ENCODE measurements around the gene SERP1.
A peak's percentile ranks its signal among the peaks of the same experiment; 100 is the strongest.

Gene SERP1

GRCh38 chr3:150535204-150535603 is 11.1 kb downstream of the SERP1 start:
- DNase-seq: no peak
- Histone ChIP-seq H3K36me3 (no peaks in the 10 kb centered on the region), H3K4me1 (no peaks in the 10 kb centered on the region), H3K4me3 (ENCODE audit: low read depth, low read length) (no peak overlapping the region), H3K27me3 (no peaks in the 10 kb centered on the region), H3K9me3 (no peaks in the 10 kb centered on the region)
- no peak for TF ChIP-seq CTCF (IDR thresholded peaks at IDR 0.05; ENCODE audit: low read depth, low read length)

DNA sequence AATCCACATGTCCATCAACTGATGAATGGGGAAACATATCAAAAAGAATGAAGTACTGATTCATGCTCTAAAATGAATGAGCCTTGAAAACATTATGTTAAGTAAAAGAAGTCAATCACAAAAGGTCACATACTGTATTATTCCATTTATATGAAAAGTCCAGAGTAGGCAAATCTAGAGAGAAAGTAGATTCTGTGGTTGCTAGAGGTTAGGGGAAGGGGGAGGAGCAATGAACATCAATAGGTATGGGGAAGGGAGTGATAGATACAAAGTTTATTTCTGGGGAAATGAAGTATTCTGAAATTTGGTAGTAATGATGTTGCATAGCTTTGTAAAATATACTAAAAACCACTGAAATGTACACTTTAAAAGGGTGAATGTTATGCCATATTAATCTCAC is 14.5 kb downstream of the SERP1 start:
- Histone ChIP-seq H3K36me3 (no peaks in the 10 kb centered on the region), H3K4me1 (no peaks in the 10 kb centered on the region), H3K27me3 (no peaks in the 10 kb centered on the region), H3K9me3 (no peaks in the 10 kb centered on the region), H3K4me3 (ENCODE audit: low read depth, low read length) (no peak overlapping the region)
- DNase-seq: no peak
- TF ChIP-seq CTCF (IDR thresholded peaks at IDR 0.05; ENCODE audit: low read depth, low read length): no peak

DNA sequence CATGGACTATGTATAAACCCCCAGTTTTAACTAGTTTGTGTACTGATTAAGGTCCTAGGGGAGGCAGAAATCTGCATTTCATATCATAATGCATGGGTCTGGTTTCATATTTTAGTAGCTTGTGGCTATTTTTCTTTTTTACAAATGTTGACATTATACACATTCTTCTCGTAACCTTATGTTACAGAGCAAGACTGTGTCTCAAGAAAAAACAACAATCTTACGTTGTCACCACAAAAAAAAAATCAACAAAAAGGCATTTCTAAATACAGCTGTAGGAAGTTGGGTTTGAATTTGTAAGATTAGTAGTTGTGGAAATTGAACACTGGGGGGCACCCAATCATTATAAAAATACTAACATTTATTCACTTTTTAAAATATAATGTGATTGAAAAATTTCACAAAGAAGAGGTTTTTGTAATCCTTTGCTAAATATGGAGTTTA is 17.9 kb downstream of the SERP1 start:
- Histone ChIP-seq H3K27me3 (no peaks in the 10 kb centered on the region), H3K4me3 (ENCODE audit: low read depth, low read length) (no peak overlapping the region), H3K9me3 (no peaks in the 10 kb centered on the region), H3K36me3 (no peaks in the 10 kb centered on the region), H3K4me1 (no peaks in the 10 kb centered on the region)
- peak; percentile 34 for TF ChIP-seq CTCF (IDR thresholded peaks at IDR 0.05; ENCODE audit: low read depth, low read length)
- no peak for DNase-seq

DNA sequence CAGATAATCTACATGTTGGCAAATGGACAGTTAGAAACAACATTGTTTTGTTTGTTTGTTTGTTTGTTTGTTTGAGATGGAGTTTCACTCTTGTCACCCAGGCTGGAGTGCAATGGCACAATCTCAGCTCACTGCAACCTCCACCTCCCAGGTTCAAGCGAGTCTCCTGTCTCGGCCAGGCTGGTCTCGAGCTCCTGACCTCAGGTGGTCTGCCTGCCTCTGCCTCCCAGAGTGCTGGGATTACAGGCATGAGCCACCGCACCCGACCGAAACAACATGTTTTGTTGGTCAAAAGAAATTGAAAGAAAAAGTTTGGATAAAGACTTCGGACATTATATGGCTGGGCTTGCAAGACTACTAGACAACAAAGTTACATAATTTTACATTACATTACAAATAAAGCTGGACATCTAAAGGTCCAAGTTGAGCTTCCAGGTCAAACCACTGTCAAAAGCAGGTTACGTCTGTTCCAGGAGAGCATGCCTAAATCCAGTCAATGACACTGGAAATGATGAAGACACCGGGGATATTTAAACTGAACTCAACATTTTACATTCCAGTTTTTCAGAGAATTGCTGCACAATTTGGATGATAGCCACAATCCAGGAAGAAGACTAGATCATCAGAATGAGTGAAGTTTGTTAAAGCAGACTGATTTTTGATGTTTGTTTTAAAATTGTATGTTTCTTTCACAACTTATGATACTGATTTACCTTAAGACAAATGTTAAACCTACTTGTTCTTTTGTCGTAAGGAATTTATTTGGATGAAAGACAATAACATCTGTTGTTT is 18.6 kb downstream of the SERP1 start:
- Histone ChIP-seq H3K4me3 (ENCODE audit: low read depth, low read length) (no peak overlapping the region), H3K27me3 (no peaks in the 10 kb centered on the region), H3K36me3 (no peaks in the 10 kb centered on the region), H3K4me1 (no peaks in the 10 kb centered on the region), H3K9me3 (no peaks in the 10 kb centered on the region)
- no peak for DNase-seq
- TF ChIP-seq CTCF (IDR thresholded peaks at IDR 0.05; ENCODE audit: low read depth, low read length): no peak

DNA sequence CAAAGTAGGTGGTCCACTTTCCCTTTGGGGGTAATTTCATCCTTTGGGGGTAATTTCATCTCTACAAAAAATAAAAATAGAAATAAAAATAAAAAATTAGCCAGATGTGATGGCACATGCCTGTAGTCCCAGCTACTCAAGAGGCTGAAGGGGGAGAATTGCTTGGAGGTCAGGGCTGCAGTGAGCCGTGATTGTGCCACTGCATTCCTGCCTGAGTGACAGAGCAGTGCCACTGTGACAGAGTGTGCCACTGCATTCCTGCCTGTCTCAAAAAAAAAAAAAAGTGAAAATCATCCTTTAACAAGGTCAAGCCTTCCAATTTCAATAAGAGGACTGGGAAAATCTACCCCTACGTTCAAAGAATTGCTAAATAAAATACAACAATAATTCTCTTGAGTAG is 22.8 kb downstream of the SERP1 start:
- DNase-seq: no peak
- Histone ChIP-seq H3K36me3 (no peaks in the 10 kb centered on the region), H3K4me3 (ENCODE audit: low read depth, low read length) (no peak overlapping the region), H3K27me3 (no peaks in the 10 kb centered on the region), H3K4me1 (no peaks in the 10 kb centered on the region), H3K9me3 (no peaks in the 10 kb centered on the region)
- no peak for TF ChIP-seq CTCF (IDR thresholded peaks at IDR 0.05; ENCODE audit: low read depth, low read length)

DNA sequence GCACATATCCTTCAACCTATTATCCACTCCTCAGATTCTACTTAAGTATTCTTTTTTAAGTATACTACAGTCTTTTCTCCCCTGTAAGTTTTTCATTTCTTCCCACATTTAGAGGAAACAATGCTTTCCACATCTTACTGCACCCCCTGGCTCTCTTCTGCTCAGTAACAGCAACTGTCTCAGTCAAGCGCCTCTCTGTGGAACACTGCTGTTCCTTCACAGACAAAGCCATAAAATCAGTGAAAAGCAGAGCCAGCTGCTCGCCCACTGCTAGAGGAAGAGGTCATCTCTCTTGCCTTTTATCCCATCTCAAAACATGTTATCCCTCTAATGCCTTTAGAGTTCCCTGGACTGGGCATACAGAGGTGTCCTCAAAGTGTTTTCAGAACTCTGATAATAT is 24.8 kb downstream of the SERP1 start:
- H3K27me3 ChIP-seq: no peaks in the 10 kb centered on the region
- no peak overlapping the region for H3K4me3 ChIP-seq (ENCODE audit: low read depth, low read length)
- DNase-seq: no peak
- H3K9me3 ChIP-seq: no peaks in the 10 kb centered on the region
- no peaks in the 10 kb centered on the region for H3K36me3 ChIP-seq
- no peaks in the 10 kb centered on the region for H3K4me1 ChIP-seq
- TF ChIP-seq CTCF (IDR thresholded peaks at IDR 0.05; ENCODE audit: low read depth, low read length): no peak

Measured in BE2C (cell line).